Bronchial epithelial cell (primary cell): ENCODE measurements around the gene CDC5L. TPM values are rescaled to one million over a fixed set of nuclear protein-coding genes. Genes with fewer than 3 reads are reported as not detected.
A peak's percentile ranks its signal among the peaks of the same experiment; 100 is the strongest.

ENCODE experiments used
- DNase-seq: peaks from one replicate; pipeline ENCODE4 v3.0.0-alpha.2; 2010; ENCODE audit warnings: low read depth
- FAIRE-seq: peaks from 2 replicates; lab custom pipeline; 2011; peaks lifted over from hg19 to GRCh38; lab: Jason Lieb, UNC
- H3K27me3 ChIP-seq: 2 replicates; pipeline ENCODE4 v1.5.1; 2011; ENCODE audit warnings: low read length; ENCODE audit not compliant: control insufficient read depth, insufficient read depth
- H3K36me3 ChIP-seq: 2 replicates; pipeline ENCODE4 v1.5.1; 2011; ENCODE audit warnings: low read length; ENCODE audit not compliant: control insufficient read depth, insufficient read depth
- H3K4me3 ChIP-seq: 2 replicates; pipeline ENCODE4 v1.5.1; 2011; ENCODE audit warnings: mild to moderate bottlenecking, low read depth, low read length, control low read depth
- CTCF ChIP-seq: IDR thresholded peaks from 2 replicates; pipeline ENCODE4 v1.5.1; 2011; ENCODE audit warnings: mild to moderate bottlenecking, moderate library complexity, low read length, control low read depth, inconsistent platforms; ENCODE audit not compliant: insufficient read depth, severe bottlenecking
- total RNA-seq: library from RNA; depleted of rRNA; stranded (reverse); fragments of >200 nt; gene quantifications from 2 replicates; pipeline ENCODE4 v1.2.1, GENCODE V29; 2014

CDC5L gene
- total RNA-seq, 1 donor from 2014 or later: 16.8 TPM

- H3K27me3 ChIP-seq: no peaks in the 10 kb centered on the region
- FAIRE-seq (no peak), DNase-seq (no peak)
- H3K36me3 ChIP-seq: no peaks in the 10 kb centered on the region
- TF ChIP-seq CTCF: no peak
- no peak overlapping the region for H3K4me3 ChIP-seq
Observed at GRCh38 chr6:44493593-44493992, 106.1 kb downstream of the CDC5L start.

- no peaks in the 10 kb centered on the region for H3K36me3 ChIP-seq
- peak; percentile 92 for DNase-seq
- no peaks in the 10 kb centered on the region for H3K27me3 ChIP-seq
- TF ChIP-seq CTCF: peak; percentile 29
- no peak overlapping the region for H3K4me3 ChIP-seq
- peak; percentile 62 for FAIRE-seq
Observed at GRCh38 chr6:44494011-44494501, 106.5 kb downstream of the CDC5L start.

- peak; percentile 60 for FAIRE-seq
- H3K27me3 ChIP-seq: no peaks in the 10 kb centered on the region
- H3K36me3 ChIP-seq: no peaks in the 10 kb centered on the region
- peak; percentile 54 for DNase-seq
- no peak overlapping the region for H3K4me3 ChIP-seq
- TF ChIP-seq CTCF: no peak
Observed at GRCh38 chr6:44495036-44495901, 107.8 kb downstream of the CDC5L start.

DNA sequence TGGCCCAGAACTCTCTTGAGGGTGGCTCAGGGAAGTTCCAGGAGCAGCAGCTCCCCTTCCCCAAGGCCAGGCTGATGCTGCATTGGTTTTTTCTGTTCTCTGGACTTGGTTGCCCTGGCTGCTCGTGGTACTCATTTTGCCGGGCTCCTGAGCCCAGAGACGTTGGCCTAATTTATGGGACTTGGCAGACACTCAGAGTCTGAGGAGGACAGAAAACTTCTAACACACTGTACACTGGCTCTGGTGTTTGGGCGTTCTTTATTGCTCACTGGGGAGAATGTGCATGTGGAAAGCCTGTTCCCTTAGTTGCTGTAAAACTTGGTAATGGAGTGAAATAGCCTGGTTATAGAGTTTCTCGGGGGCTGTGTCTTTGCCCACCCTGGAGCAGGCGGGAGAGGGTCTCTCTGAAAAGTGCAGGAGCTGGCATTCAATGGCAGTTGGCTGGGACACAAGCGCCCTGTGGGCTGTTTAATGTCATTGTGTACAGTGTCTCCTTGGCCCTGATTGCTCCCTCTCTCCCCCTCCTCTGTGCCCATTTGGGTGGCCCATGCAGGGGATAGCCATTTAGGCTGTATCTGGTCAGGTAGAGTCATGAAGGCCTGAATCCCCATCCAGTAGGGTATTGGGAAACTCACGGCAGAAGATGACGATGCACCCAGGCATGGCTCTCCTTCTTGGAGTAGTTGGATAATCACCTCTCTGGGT is 109.3 kb downstream of the CDC5L start:
- no peak for FAIRE-seq

GRCh38 chr6:44497807-44498206 is 110.3 kb downstream of the CDC5L start:
- Histone ChIP-seq H3K27me3 (no peaks in the 10 kb centered on the region), H3K4me3 (no peak overlapping the region), H3K36me3 (no peaks in the 10 kb centered on the region)
- TF ChIP-seq CTCF: no peak
- DNase-seq (no peak), FAIRE-seq (no peak)

More for the DNA sequence above, 109.3 kb downstream of the CDC5L start:
- TF ChIP-seq CTCF: no peak
- Histone ChIP-seq H3K36me3 (no peaks in the 10 kb centered on the region), H3K27me3 (no peaks in the 10 kb centered on the region), H3K4me3 (no peak overlapping the region)
- no peak for DNase-seq
